Upper lobe of left lung (tissue), 6 donors: ENCODE data around the gene MEIOB. TPM values are rescaled to one million over a fixed set of nuclear protein-coding genes. Genes with fewer than 3 reads are reported as not detected.

ENCODE experiments used
- ATAC-seq, 2 donors: fragments of 200-7000 bp; cut with Tn5 transposase; one replicate each; pipeline ENCODE4 v1.9.1; 2022; ENCODE audit warnings: mild to moderate bottlenecking in 2 of 2, moderate library complexity in 2 of 2; ENCODE audit not compliant: low FRiP score in 2 of 2
- DNase-seq, 2 donors: peaks; one replicate each; pipeline ENCODE4 v3.0.0-alpha.2; 2019 to 2020
- H3K27ac ChIP-seq, 4 donors: fragments of 200-600 bp; sonication (generic); one replicate each; pipeline ENCODE4 v1.5.1; 2016 to 2019
- H3K27me3 ChIP-seq, 4 donors: fragments of 200-600 bp; sonication (generic); one replicate each; pipeline ENCODE4 v1.5.1; 2017 to 2019
- H3K36me3 ChIP-seq, 4 donors: fragments of 200-600 bp; sonication (generic); one replicate each; pipeline ENCODE4 v1.5.1; 2016 to 2019
- H3K4me1 ChIP-seq, 4 donors: fragments of 200-600 bp; sonication (generic); one replicate each; pipeline ENCODE4 v1.5.1; 2018 to 2019
- H3K4me3 ChIP-seq, 4 donors: fragments of 200-600 bp; sonication (generic); one replicate each; pipeline ENCODE4 v1.5.1; 2017 to 2019; ENCODE audit warnings: mild to moderate bottlenecking in 2 of 4, moderate library complexity in 1 of 4
- H3K9me3 ChIP-seq, 4 donors: fragments of 200-600 bp; sonication (generic); one replicate each; pipeline ENCODE4 v1.5.1; 2018 to 2019
- CTCF ChIP-seq, 6 experiments: fragments of 450-650 bp in 4 of 6; fragments of 200-600 bp in 2 of 6; sonication (generic) in 2 of 6; IDR thresholded peaks; one replicate each; pipeline ENCODE4 v1.5.1; 2016 to 2019; ENCODE audit warnings: antibody characterized with exemption in 6 of 6
- EP300 ChIP-seq, 4 donors: sonication (generic); formaldehyde crosslinking; IDR thresholded peaks; one replicate each; pipeline ENCODE4 v1.5.1; 2017; ENCODE audit warnings: antibody characterized with exemption in 4 of 4, control low read depth in 2 of 4
- POLR2A ChIP-seq, 4 donors: fragments of 450-650 bp; IDR thresholded peaks; one replicate each; pipeline ENCODE4 v1.5.1; 2016 to 2017; ENCODE audit warnings: antibody characterized with exemption in 4 of 4, mild to moderate bottlenecking in 2 of 4
- POLR2AphosphoS5 ChIP-seq, 2 donors: sonication (generic); formaldehyde crosslinking; IDR thresholded peaks; one replicate each; pipeline ENCODE4 v1.5.1; 2017; ENCODE audit warnings: antibody characterized with exemption in 2 of 2
- WGBS, 2 donors: methylation state at CpG; one replicate each; pipeline ENCODE4 v1.1.5; 2017 to 2018; 5-methylcytosine and 5-hydroxymethylcytosine counted together
- total RNA-seq, 6 donors: library from RNA; depleted of rRNA in 4 of 6; stranded (reverse); fragments of >200 nt in 4 of 6; gene quantifications; one replicate each; pipeline versions ENCODE4 v1.1.0 to v1.2.1, GENCODE V29; 2016 to 2021
- donor health status: DM: no; HTN: no; CAD: no; lungs with moderate emphysema.
- donor health status: DM: no; HTN: yes; CAD: no; lungs with severe emphysema.

The MEIOB gene
- total RNA-seq, 6 donors from 2014 or later, result 0.54 TPM; not detected in 5

- Histone ChIP-seq H3K4me1 (peaks cover 8 to 16% (median 9%) of the 10 kb centered on the region in 4 donors), H3K36me3 (peaks cover 25 to 77% (median 65%) of the 10 kb centered on the region in 4 donors), H3K27me3 (no peaks in the 10 kb centered on the region), H3K27ac (no peak overlapping the region), H3K4me3 (no peak overlapping the region), H3K9me3 (no peaks in the 10 kb centered on the region)
- DNase-seq (no peak), ATAC-seq (no peak)
- 89 to 93% methylated on average over 11 to 16 of the region's 25 CpGs for WGBS, 2 donors
- no peak for TF ChIP-seq POLR2A (IDR thresholded peaks at IDR 0.05)
Observed at GRCh38 chr16:1820096-1820945, 51.6 kb downstream of the MEIOB start.

DNA sequence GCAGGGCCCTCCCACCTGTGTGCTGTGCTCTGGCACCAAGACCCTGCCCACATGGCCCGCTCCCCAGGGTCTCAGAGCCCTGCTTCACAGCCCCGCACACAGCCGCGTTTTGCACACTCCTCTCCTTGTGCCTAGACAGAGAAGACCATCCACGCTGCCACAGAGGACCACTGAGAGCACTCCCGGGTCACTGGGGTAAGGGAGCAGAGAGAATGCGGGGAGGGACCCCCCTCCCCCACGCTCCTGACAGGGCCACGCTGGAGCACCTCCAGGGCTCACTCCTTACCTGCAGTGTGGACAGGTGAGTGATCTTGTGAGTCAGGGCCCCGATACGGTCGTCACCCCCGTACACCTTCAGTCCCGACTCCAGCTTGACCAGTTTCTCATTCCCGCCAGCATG, 52.4 kb downstream of the MEIOB start:
- no peak overlapping the region for H3K4me3 ChIP-seq
- peaks cover 25 to 82% (median 65%) of the 10 kb centered on the region in 4 donors for H3K36me3 ChIP-seq
- no peaks in the 10 kb centered on the region for H3K27me3 ChIP-seq
- H3K9me3 ChIP-seq, result no peaks in the 10 kb centered on the region
- TF ChIP-seq EP300 (IDR thresholded peaks at IDR 0.05) (no peak), POLR2AphosphoS5 (IDR thresholded peaks at IDR 0.05) (no peak), POLR2A (IDR thresholded peaks at IDR 0.05) (no peak), CTCF (IDR thresholded peaks at IDR 0.05) (no peak)
- ATAC-seq (no peak), DNase-seq (no peak)
- peaks cover under 1 to 9% (median 2%) of the 10 kb centered on the region in 4 donors for H3K4me1 ChIP-seq
- WGBS, 2 donors, result 93 to 95% methylated on average over 12 to 15 of the region's 15 CpGs
- no peak overlapping the region for H3K27ac ChIP-seq

GRCh38 chr16:1818873-1819525, 53.0 kb downstream of the MEIOB start:
- TF ChIP-seq POLR2A (IDR thresholded peaks at IDR 0.05), result no peak
- TF ChIP-seq POLR2AphosphoS5 (IDR thresholded peaks at IDR 0.05), result no peak
- no peak for TF ChIP-seq CTCF (IDR thresholded peaks at IDR 0.05)
- TF ChIP-seq EP300 (IDR thresholded peaks at IDR 0.05), result no peak
- ATAC-seq (no peak), DNase-seq (peak in 1 of 2 donors; percentile 75)
- H3K27me3 ChIP-seq, result no peaks in the 10 kb centered on the region
- H3K9me3 ChIP-seq, result no peaks in the 10 kb centered on the region
- H3K36me3 ChIP-seq, result peaks cover 25 to 83% (median 67%) of the 10 kb centered on the region in 4 donors
- H3K27ac ChIP-seq, result no peak overlapping the region
- peaks cover 0 to 3% (median 0%) of the 10 kb centered on the region in 4 donors for H3K4me1 ChIP-seq
- H3K4me3 ChIP-seq, result no peak overlapping the region
- WGBS, 2 donors, result 90 to 93% methylated on average over 9 to 32 of the region's 35 CpGs

DNA sequence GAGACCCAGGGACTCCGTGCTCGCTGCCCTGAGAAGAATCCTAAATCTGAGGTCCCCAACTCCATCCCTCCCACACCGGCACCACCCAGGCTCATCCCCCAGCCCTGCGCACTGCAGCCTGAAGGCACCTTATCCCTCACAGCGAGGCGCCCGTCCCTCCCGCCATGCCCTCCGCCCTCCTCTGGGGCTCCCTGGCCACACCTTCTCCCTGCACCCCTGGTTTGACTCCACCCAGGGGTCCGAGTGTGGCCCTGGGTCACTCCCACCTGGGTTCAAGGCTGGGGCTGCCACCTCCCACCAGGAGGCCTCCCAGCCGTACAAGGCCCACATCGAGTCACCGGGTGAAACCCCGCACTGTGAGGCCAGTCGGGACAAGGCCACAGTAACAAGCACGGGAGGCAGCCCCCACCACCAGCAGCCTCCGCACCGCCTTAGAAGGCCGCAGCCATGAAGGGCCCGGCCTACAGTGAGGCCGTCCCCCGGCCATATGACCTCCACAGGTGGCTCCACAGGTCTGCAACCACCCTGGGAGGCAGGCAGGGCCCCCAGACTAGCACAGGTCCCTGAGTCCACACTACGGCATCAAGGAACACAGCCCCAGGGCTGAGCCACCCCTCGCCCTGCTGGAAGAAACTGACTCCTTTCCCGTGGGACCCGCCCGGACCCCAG, 53.6 kb downstream of the MEIOB start:
- Histone ChIP-seq H3K27me3 (no peaks in the 10 kb centered on the region), H3K27ac (no peak overlapping the region), H3K9me3 (no peaks in the 10 kb centered on the region), H3K4me1 (no peaks in the 10 kb centered on the region), H3K36me3 (peaks cover 25 to 90% (median 72%) of the 10 kb centered on the region in 4 donors), H3K4me3 (no peak overlapping the region)
- 96 to 97% methylated on average over 9 to 22 of the region's 27 CpGs for WGBS, 2 donors
- DNase-seq (peak in 1 of 2 donors; percentile 66), ATAC-seq (no peak)
- TF ChIP-seq CTCF (IDR thresholded peaks at IDR 0.05), result no peak
- no peak for TF ChIP-seq EP300 (IDR thresholded peaks at IDR 0.05)
- no peak for TF ChIP-seq POLR2AphosphoS5 (IDR thresholded peaks at IDR 0.05)
- no peak for TF ChIP-seq POLR2A (IDR thresholded peaks at IDR 0.05)

DNA sequence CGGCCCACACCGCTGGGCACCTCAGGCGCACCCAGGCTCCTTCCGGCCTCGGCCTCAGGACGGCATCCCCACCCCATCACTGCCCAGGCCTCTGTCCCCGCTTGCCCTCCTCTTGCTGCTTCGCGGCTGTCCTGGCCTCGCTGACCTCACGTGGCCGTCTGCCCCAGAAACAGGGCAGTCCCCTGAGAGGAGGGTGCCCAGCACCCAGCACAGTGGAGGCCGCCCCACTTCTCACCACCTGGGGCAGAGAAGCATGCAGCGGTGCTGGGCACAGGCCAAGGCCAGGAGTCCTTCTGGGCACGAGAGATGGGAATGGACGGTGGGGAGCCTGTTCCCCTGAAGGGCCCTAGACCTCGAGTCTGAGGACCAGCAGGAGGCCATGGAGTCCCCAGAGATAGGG, 54.2 kb downstream of the MEIOB start:
- WGBS, 2 donors, result 87 to 94% methylated on average over 4 to 17 of the region's 17 CpGs

More for the DNA sequence above, 54.2 kb downstream of the MEIOB start:
- ATAC-seq (peak in 1 of 2 donors; percentile 14), DNase-seq (peak in 1 of 2 donors; percentile 70)
- H3K27me3 ChIP-seq, result no peaks in the 10 kb centered on the region
- H3K4me1 ChIP-seq, result peaks cover 0 to 5% (median 4%) of the 10 kb centered on the region in 4 donors
- peaks cover 25 to 91% (median 70%) of the 10 kb centered on the region in 4 donors for H3K36me3 ChIP-seq
- H3K27ac ChIP-seq, result no peak overlapping the region
- H3K4me3 ChIP-seq, result no peak overlapping the region
- H3K9me3 ChIP-seq, result no peaks in the 10 kb centered on the region
- no peak for TF ChIP-seq CTCF (IDR thresholded peaks at IDR 0.05)
- TF ChIP-seq POLR2A (IDR thresholded peaks at IDR 0.05), result no peak
- no peak for TF ChIP-seq EP300 (IDR thresholded peaks at IDR 0.05)
- TF ChIP-seq POLR2AphosphoS5 (IDR thresholded peaks at IDR 0.05), result no peak
